Measurements from ENCODE around the gene SCAP. TPM values are rescaled to one million over a fixed set of nuclear protein-coding genes. Genes with fewer than 3 reads are reported as not detected.

Gene SCAP
- total RNA-seq, 1 donor from 2014 or later = 103 TPM

GRCh38 chr3:47452453-47453215, 23.1 kb downstream of the SCAP start:
- Mint-ChIP-seq H3K9me3 (peaks cover 5% of the 10 kb centered on the region), H3K4me1 (no peaks in the 10 kb centered on the region), H3K27me3 (ENCODE audit: low read depth) (no peaks in the 10 kb centered on the region), H3K4me3 (no peak overlapping the region), H3K36me3 (ENCODE audit: low read depth) (peaks cover 3% of the 10 kb centered on the region), H3K27ac (ENCODE audit: unreplicated experiment) (peak overlapping the region; percentile 57)
- no peak for TF ChIP-seq CTCF (conservative IDR thresholded peaks at IDR 0.05)
- DNase-seq (ENCODE audit: low read depth, low spot score) = no peak

- Mint-ChIP-seq H3K27ac (ENCODE audit: unreplicated experiment) (no peak overlapping the region), H3K36me3 (ENCODE audit: low read depth) (peaks cover 5% of the 10 kb centered on the region), H3K9me3 (peaks cover 5% of the 10 kb centered on the region), H3K27me3 (ENCODE audit: low read depth) (no peaks in the 10 kb centered on the region), H3K4me3 (no peak overlapping the region), H3K4me1 (peaks cover 25% of the 10 kb centered on the region)
- DNase-seq (ENCODE audit: low read depth, low spot score) = no peak
- TF ChIP-seq CTCF (conservative IDR thresholded peaks at IDR 0.05) = no peak
These were observed 31.6 kb downstream of the SCAP start for GRCh38 chr3:47444103-47444502.

GRCh38 chr3:47443611-47443995, 32.1 kb downstream of the SCAP start:
- TF ChIP-seq CTCF (conservative IDR thresholded peaks at IDR 0.05) = no peak
- DNase-seq (ENCODE audit: low read depth, low spot score) = no peak
- Mint-ChIP-seq H3K36me3 (ENCODE audit: low read depth) (peaks cover 8% of the 10 kb centered on the region), H3K9me3 (peaks cover 5% of the 10 kb centered on the region), H3K4me3 (no peak overlapping the region), H3K4me1 (peaks cover 25% of the 10 kb centered on the region), H3K27ac (ENCODE audit: unreplicated experiment) (peak overlapping the region; percentile 29), H3K27me3 (ENCODE audit: low read depth) (no peaks in the 10 kb centered on the region)

- Mint-ChIP-seq H3K9me3 (peaks cover 2% of the 10 kb centered on the region), H3K27ac (ENCODE audit: unreplicated experiment) (no peak overlapping the region)
These were observed 33.8 kb downstream of the SCAP start for GRCh38 chr3:47441796-47442551.

GRCh38 chr3:47440131-47440530, 35.6 kb downstream of the SCAP start:
- H3K36me3 Mint-ChIP-seq (ENCODE audit: low read depth) = peaks cover 14% of the 10 kb centered on the region
- peak; percentile 40 for TF ChIP-seq CTCF (conservative IDR thresholded peaks at IDR 0.05)
- H3K27me3 Mint-ChIP-seq (ENCODE audit: low read depth) = no peaks in the 10 kb centered on the region
- no peak overlapping the region for H3K4me3 Mint-ChIP-seq
- H3K9me3 Mint-ChIP-seq = peaks cover 2% of the 10 kb centered on the region
- H3K4me1 Mint-ChIP-seq = peaks cover 25% of the 10 kb centered on the region
- H3K27ac Mint-ChIP-seq (ENCODE audit: unreplicated experiment) = no peak overlapping the region
- DNase-seq (ENCODE audit: low read depth, low spot score) = no peak

More at GRCh38 chr3:47441796-47442551, 33.8 kb downstream of the SCAP start:
- peaks cover 14% of the 10 kb centered on the region for H3K36me3 Mint-ChIP-seq (ENCODE audit: low read depth)
- H3K27me3 Mint-ChIP-seq (ENCODE audit: low read depth) = no peaks in the 10 kb centered on the region
- DNase-seq (ENCODE audit: low read depth, low spot score) = no peak
- H3K4me1 Mint-ChIP-seq = peaks cover 25% of the 10 kb centered on the region
- no peak for TF ChIP-seq CTCF (conservative IDR thresholded peaks at IDR 0.05)
- H3K4me3 Mint-ChIP-seq = no peak overlapping the region
